Tibial nerve (tissue), 3 donors: ENCODE measurements around the gene PES1.

Experiments
- POLR2A ChIP-seq, 2 donors: fragments of 450-650 bp; IDR thresholded peaks; one replicate each; pipeline ENCODE4 v1.6.1; 2017; ENCODE audit warnings: antibody characterized with exemption in 2 of 2, mild to moderate bottlenecking in 2 of 2, moderate library complexity in 2 of 2
- TF ChIP-seq, protein P1 (sequence below), 5 experiments: fragments of 200-600 bp in 3 of 5; fragments of 450-650 bp in 2 of 5; sonication (generic) in 3 of 5; IDR thresholded peaks; one replicate each; pipeline ENCODE4 v1.5.1; 2016 to 2019; ENCODE audit warnings: antibody characterized with exemption in 5 of 5, mild to moderate bottlenecking in 3 of 5, moderate library complexity in 2 of 5

DNA sequence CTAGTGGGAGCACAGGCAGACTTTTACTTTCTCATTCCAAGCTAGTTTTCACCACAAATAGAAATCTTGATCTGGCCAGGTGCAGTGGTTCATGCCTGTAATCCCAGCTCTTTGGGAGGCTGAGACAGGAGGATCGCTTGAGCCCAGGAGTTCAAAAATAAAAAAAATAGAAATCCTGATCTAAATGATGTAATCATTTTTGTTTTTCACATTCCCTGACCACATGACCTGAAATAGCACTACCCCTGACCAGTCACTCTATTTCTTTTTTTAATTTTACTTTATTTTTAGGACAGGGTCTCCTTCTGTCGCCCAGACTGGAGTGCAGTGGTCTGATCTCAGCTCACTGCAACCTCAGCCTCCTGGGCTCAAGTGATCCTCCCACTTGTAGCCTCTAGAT is 13.0 kb upstream of the PES1 start:
- TF ChIP-seq, protein P1, sequence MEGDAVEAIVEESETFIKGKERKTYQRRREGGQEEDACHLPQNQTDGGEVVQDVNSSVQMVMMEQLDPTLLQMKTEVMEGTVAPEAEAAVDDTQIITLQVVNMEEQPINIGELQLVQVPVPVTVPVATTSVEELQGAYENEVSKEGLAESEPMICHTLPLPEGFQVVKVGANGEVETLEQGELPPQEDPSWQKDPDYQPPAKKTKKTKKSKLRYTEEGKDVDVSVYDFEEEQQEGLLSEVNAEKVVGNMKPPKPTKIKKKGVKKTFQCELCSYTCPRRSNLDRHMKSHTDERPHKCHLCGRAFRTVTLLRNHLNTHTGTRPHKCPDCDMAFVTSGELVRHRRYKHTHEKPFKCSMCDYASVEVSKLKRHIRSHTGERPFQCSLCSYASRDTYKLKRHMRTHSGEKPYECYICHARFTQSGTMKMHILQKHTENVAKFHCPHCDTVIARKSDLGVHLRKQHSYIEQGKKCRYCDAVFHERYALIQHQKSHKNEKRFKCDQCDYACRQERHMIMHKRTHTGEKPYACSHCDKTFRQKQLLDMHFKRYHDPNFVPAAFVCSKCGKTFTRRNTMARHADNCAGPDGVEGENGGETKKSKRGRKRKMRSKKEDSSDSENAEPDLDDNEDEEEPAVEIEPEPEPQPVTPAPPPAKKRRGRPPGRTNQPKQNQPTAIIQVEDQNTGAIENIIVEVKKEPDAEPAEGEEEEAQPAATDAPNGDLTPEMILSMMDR (IDR thresholded peaks at IDR 0.05), result no peak
- no peak for TF ChIP-seq POLR2A (IDR thresholded peaks at IDR 0.05)
